ENCODE measurements around the gene TGIF2. TPM values are rescaled to one million over a fixed set of nuclear protein-coding genes. Genes with fewer than 3 reads are reported as not detected.

The TGIF2 gene
- total and polyA plus RNA-seq, 2 of the 13 experiments (the other 11 are each of a cell fraction or from before 2014, with no cell fraction given): 41.3 to 53.9 TPM

GRCh38 chr20:36624068-36624943 lies 50.9 kb downstream of the TGIF2 start (continued):
- TF ChIP-seq AHR (CRISPR knock-in tag; IDR thresholded peaks at IDR 0.05) (0 out of 2 replicates have a peak, but pooled peaks have one; percentile 33), HNF1B (CRISPR knock-in tag; IDR thresholded peaks at IDR 0.05) (0 out of 2 replicates have a peak, but pooled peaks have one; percentile 14), BRF2 (CRISPR knock-in tag; IDR thresholded peaks at IDR 0.05) (no peak), TARDBP (CRISPR knock-in tag; IDR thresholded peaks at IDR 0.05) (0 out of 2 replicates have a peak, but pooled peaks have one; percentile 33), DNMT3B (CRISPR knock-in tag; conservative IDR thresholded peaks at IDR 0.05) (no peak), BRD4 (CRISPR knock-in tag; IDR thresholded peaks at IDR 0.05) (no peak), GFI1 (CRISPR knock-in tag; IDR thresholded peaks at IDR 0.05; ENCODE audit: borderline replicate concordance) (no peak), MEIS1 (CRISPR knock-in tag; IDR thresholded peaks at IDR 0.05; ENCODE audit: borderline replicate concordance) (no peak), SOX6 (IDR thresholded peaks at IDR 0.05) (no peak), SOX6 (CRISPR knock-in tag; IDR thresholded peaks at IDR 0.05) (no peak), ZNF691 (CRISPR knock-in tag; IDR thresholded peaks at IDR 0.05; ENCODE audit: borderline replicate concordance, low read depth) (no peak), TBX3 (IDR thresholded peaks at IDR 0.05; ENCODE audit: borderline replicate concordance) (peak; percentile 34; the same call in 1 of the 2 replicates), KLF6 (CRISPR knock-in tag; IDR thresholded peaks at IDR 0.05) (no peak), PCBP1 (IDR thresholded peaks at IDR 0.05; ENCODE audit: borderline replicate concordance, low read depth, low read length) (no peak), NFATC3 (CRISPR knock-in tag; IDR thresholded peaks at IDR 0.05) (no peak), ZFX (CRISPR knock-in tag; IDR thresholded peaks at IDR 0.05; ENCODE audit: low read depth) (peak; percentile 73), SALL1 (CRISPR knock-in tag; IDR thresholded peaks at IDR 0.05) (peak; percentile 10; the same call in 1 of the 2 replicates), ZNF362 (CRISPR knock-in tag; IDR thresholded peaks at IDR 0.05; ENCODE audit: borderline replicate concordance) (no peak)
